ENCODE data around the gene ADCY3. TPM values are rescaled to one million over a fixed set of nuclear protein-coding genes. Genes with fewer than 3 reads are reported as not detected.

The ADCY3 gene
- total and polyA plus RNA-seq, 2 of the 13 experiments (the other 11 are each of a cell fraction or from before 2014, with no cell fraction given), result 0.11 to 0.61 TPM

DNA sequence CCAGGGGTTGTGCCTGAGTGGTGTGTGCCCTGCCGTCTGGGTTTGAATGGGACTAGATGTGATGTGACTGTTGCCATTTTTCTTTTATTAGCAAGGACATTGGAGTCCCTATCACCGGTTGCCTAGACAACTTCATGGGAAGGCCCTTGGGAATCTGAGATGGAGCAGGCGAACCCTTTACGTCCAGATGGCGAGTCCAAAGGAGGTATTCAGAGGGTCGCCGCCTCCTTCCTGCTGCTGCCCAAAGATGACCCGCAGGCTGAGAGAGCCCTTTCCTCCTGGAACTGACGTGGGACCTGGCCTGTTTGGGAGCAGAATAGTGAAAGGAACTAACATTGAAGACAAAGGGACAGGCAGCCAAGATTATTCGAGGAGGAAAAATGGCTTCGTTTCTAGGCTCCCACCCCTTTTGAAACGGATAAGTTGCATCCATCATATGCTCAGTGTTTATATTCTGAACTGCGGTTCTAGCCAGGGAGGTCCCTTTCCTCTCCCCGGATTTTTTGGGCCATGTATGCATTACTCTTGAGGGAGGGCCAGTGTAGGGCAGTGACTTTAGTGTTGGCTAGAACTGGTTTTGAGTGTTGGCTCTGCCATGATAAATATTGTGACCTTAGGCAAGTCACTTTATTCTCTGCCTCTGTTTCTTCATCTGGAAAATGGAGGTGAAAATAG lies 126.1 kb downstream of the ADCY3 start:
- Histone ChIP-seq H4K20me1 (ENCODE audit: insufficient read depth, low read length) (no peaks in the 10 kb centered on the region), H2AFZ (ENCODE audit: low read length) (peak overlapping the region; percentile 55), H3K36me3 (replicated peaks in 1 of 2; ENCODE audit: control insufficient read depth in 1 of 2, insufficient read depth in 2 of 2, low read length in 2 of 2) (peaks cover 3 to 20% of the 10 kb centered on the region in 2 experiments; a peak in 4 of 5 replicates), H3K4me3 (replicated peaks in 1 of 3; ENCODE audit: insufficient read depth in 1 of 3, low read depth in 2 of 3, low read length in 3 of 3) (peak overlapping the region; percentile 85 to 95 (median 86)), H3K4me1 (ENCODE audit: insufficient read depth, low read length) (peaks cover 46% of the 10 kb centered on the region), H3K27ac (ENCODE audit: extremely low read length, insufficient read depth, low read length) (peak overlapping the region; percentile 94), H3K4me2 (ENCODE audit: low read depth, low read length) (peak overlapping the region; percentile 81), H3K9me3 (ENCODE audit: low read length) (no peaks in the 10 kb centered on the region), H3K9ac (ENCODE audit: insufficient read depth, low read depth, low read length) (peak overlapping the region; percentile 97), H3K27me3 (ENCODE audit: control insufficient read depth in 1 of 2, insufficient read depth in 2 of 2, low read length in 2 of 2) (no peaks in the 10 kb centered on the region; a peak in 1 of 5 replicates), H3K79me2 (ENCODE audit: insufficient read depth, low read length) (peaks cover 50% of the 10 kb centered on the region)
- peak; percentile 11; the same call in 1 of the 3 replicates for ATAC-seq
- TSS peak; percentile 81 for BruUV-seq (replicated peaks)
- CTCF ChIA-PET (ENCODE audit: low intra/inter-chr PET ratio, low total read pairs), result interaction anchor here (2.9 kb wide), 1 partner anchor 34 kb away, joined by 25 read pairs; no protein-coding TSS in a partner anchor
- no peak for FAIRE-seq
- POLR2A ChIA-PET, result interaction anchor here (0.7 to 1.8 kb wide), 6 partner anchors 10 to 717 kb away, joined by 3 to 14 read pairs (median 5); partner anchors contain the start of genes NCOA1 and SF3B6
- DNase-seq (ENCODE audit: low spot score), result peak; percentile 39
- 0% methylated on average over 14 of the region's 14 CpGs for WGBS (ENCODE audit: low lambda C conversion rate)
- intact Hi-C loops (cut with micrococcal nuclease; ENCODE audit: unreplicated experiment), result loop anchor here (1.0 to 2.0 kb wide), 2 partner anchors 303 to 335 kb away; partner anchors contain the start of gene NCOA1
- in situ Hi-C loops (cut with HindIII; ENCODE audit: extremely low pct_ligation_motif_present, low pct_unique_long_range_greater_than_20kb), result loop anchor here (10.0 kb wide), 1 partner anchor 299 kb away; the partner anchor contains the start of gene NCOA1
- TF ChIP-seq, protein P1, sequence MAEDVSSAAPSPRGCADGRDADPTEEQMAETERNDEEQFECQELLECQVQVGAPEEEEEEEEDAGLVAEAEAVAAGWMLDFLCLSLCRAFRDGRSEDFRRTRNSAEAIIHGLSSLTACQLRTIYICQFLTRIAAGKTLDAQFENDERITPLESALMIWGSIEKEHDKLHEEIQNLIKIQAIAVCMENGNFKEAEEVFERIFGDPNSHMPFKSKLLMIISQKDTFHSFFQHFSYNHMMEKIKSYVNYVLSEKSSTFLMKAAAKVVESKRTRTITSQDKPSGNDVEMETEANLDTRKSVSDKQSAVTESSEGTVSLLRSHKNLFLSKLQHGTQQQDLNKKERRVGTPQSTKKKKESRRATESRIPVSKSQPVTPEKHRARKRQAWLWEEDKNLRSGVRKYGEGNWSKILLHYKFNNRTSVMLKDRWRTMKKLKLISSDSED (CRISPR knock-in tag; IDR thresholded peaks at IDR 0.05), result peak; percentile 51; the same call in 1 of the 2 replicates
- TF ChIP-seq, protein P2, sequence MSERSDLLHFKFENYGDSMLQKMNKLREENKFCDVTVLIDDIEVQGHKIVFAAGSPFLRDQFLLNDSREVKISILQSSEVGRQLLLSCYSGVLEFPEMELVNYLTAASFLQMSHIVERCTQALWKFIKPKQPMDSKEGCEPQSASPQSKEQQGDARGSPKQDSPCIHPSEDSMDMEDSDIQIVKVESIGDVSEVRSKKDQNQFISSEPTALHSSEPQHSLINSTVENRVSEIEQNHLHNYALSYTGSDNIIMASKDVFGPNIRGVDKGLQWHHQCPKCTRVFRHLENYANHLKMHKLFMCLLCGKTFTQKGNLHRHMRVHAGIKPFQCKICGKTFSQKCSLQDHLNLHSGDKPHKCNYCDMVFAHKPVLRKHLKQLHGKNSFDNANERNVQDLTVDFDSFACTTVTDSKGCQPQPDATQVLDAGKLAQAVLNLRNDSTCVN (CRISPR knock-in tag; IDR thresholded peaks at IDR 0.05; ENCODE audit: borderline replicate concordance), result no peak
- no peak for TF ChIP-seq TAF15 (IDR thresholded peaks at IDR 0.05; ENCODE audit: low read depth, low read length, poor library complexity, severe bottlenecking)
- TF ChIP-seq ZNF136 (CRISPR knock-in tag; IDR thresholded peaks at IDR 0.05; ENCODE audit: low read depth), result peak; percentile 6; the same call in 1 of the 2 replicates
- 0 out of 2 replicates have a peak, but pooled peaks have one; percentile 31 for TF ChIP-seq ZNF30 (CRISPR knock-in tag; IDR thresholded peaks at IDR 0.05)
- no peak for TF ChIP-seq ZNF10 (CRISPR knock-in tag; IDR thresholded peaks at IDR 0.05; ENCODE audit: borderline replicate concordance, low read depth)
- peak; percentile 61; the same call in 1 of the 2 replicates for TF ChIP-seq RFX1 (IDR thresholded peaks at IDR 0.05)
- peak; percentile 15 for TF ChIP-seq ZNF883 (CRISPR knock-in tag; IDR thresholded peaks at IDR 0.05; ENCODE audit: not compliant biosample characterization)
- TF ChIP-seq ZFY (CRISPR knock-in tag; IDR thresholded peaks at IDR 0.05), result no peak
- no peak for TF ChIP-seq ZNF766 (CRISPR knock-in tag; IDR thresholded peaks at IDR 0.05; ENCODE audit: borderline replicate concordance)
- TF ChIP-seq ZNF446 (CRISPR knock-in tag; IDR thresholded peaks at IDR 0.05), result peak; percentile 43; the same call in 1 of the 2 replicates
- TF ChIP-seq, protein P3, sequence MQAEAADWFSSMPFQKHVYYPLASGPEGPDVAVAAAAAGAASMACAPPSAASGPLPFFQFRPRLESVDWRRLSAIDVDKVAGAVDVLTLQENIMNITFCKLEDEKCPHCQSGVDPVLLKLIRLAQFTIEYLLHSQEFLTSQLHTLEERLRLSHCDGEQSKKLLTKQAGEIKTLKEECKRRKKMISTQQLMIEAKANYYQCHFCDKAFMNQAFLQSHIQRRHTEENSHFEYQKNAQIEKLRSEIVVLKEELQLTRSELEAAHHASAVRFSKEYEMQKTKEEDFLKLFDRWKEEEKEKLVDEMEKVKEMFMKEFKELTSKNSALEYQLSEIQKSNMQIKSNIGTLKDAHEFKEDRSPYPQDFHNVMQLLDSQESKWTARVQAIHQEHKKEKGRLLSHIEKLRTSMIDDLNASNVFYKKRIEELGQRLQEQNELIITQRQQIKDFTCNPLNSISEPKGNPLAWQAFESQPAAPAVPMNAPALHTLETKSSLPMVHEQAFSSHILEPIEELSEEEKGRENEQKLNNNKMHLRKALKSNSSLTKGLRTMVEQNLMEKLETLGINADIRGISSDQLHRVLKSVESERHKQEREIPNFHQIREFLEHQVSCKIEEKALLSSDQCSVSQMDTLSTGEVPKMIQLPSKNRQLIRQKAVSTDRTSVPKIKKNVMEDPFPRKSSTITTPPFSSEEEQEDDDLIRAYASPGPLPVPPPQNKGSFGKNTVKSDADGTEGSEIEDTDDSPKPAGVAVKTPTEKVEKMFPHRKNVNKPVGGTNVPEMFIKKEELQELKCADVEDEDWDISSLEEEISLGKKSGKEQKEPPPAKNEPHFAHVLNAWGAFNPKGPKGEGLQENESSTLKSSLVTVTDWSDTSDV (CRISPR knock-in tag; IDR thresholded peaks at IDR 0.05), result no peak
- 0 out of 2 replicates have a peak, but pooled peaks have one; percentile 24 for TF ChIP-seq MTF2 (CRISPR knock-in tag; IDR thresholded peaks at IDR 0.05; ENCODE audit: borderline replicate concordance)
- TF ChIP-seq, protein P4, sequence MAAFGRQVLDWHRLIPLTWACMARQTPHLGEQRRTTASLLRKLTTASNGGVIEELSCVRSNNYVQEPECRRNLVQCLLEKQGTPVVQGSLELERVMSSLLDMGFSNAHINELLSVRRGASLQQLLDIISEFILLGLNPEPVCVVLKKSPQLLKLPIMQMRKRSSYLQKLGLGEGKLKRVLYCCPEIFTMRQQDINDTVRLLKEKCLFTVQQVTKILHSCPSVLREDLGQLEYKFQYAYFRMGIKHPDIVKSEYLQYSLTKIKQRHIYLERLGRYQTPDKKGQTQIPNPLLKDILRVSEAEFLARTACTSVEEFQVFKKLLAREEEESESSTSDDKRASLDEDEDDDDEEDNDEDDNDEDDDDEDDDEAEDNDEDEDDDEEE (CRISPR knock-in tag; IDR thresholded peaks at IDR 0.05), result 0 out of 2 replicates have a peak, but pooled peaks have one; percentile 74

Measured in HepG2 (cell line).